Measurements from ENCODE around the gene ATP2C1. TPM values are rescaled to one million over a fixed set of nuclear protein-coding genes. Genes with fewer than 3 reads are reported as not detected.

ATP2C1 gene
- total and polyA plus RNA-seq, 9 of the 15 experiments (the other 6 are each of a cell fraction or from before 2014, with no cell fraction given): 10.0 to 53.5 (median 27.9) TPM

DNA sequence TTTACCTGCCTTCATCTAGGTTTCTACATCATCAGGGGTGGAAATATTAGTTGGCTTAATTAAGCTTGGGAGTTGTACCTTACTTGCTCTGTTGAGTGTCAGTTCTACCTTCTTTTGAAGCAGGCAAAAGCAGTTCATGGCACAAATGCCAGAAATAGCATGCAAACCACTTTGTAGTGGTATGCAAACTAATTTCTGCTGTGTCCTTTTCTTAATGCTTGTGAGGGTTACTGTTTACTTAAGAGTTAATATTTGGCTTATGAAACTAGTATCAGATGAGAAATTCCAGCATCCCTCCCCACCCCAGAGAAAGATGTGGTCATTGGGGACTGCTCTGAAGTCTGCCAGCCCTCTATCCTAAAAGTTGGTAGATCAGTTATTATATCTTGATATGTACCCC lies 7.1 kb downstream of the ATP2C1 start:
- ChIA-PET CTCF (ENCODE audit: low intra/inter-chr PET ratio) (no interaction called here), POLR2A (no interaction called here)
- Histone ChIP-seq H3K27me3 (ENCODE audit: control insufficient read depth in 2 of 2, insufficient read depth in 2 of 2, low read length in 2 of 2) (no peaks in the 10 kb centered on the region), H3K9me3 (replicated peaks; ENCODE audit: control insufficient read depth, insufficient read depth, low read depth, low read length) (no peaks in the 10 kb centered on the region), H3K4me3 (no peak overlapping the region), H3K9me1 (ENCODE audit: control insufficient read depth, insufficient read depth, low read length) (peaks cover 2% of the 10 kb centered on the region), H3K4me2 (ENCODE audit: insufficient read depth, low read length) (no peak overlapping the region), H3K9ac (ENCODE audit: insufficient read depth in 1 of 2, low read depth in 2 of 2, low read length in 2 of 2) (no peak overlapping the region), H3K79me2 (ENCODE audit: control insufficient read depth, insufficient read depth, low read length) (peaks cover 100% of the 10 kb centered on the region), H2AFZ (ENCODE audit: low read depth, low read length) (no peak overlapping the region), H4K20me1 (replicated peaks; ENCODE audit: control insufficient read depth, insufficient read depth, low read length) (peaks cover 16% of the 10 kb centered on the region; the same call in 1 of the 2 replicates), H3K27ac (ENCODE audit: extremely low read depth, low read depth, low read length) (no peak overlapping the region), H3K36me3 (ENCODE audit: control insufficient read depth, insufficient read depth, low read length) (no peaks in the 10 kb centered on the region), H3K4me1 (replicated peaks in 1 of 2; ENCODE audit: control insufficient read depth in 2 of 2, insufficient read depth in 2 of 2, low read length in 2 of 2) (peaks cover 0 to 8% of the 10 kb centered on the region in 2 experiments; a peak in 2 of 5 replicates)
- DNase-seq (ENCODE audit: extremely low read depth in 1 of 4, low spot score in 3 of 4) (no peak), ATAC-seq (no peak), FAIRE-seq (no peak)
- intact Hi-C loops (cut with micrococcal nuclease) (no loop called here), in situ Hi-C loops (cut with MboI) (no loop called here)
- TF ChIP-seq FOS (IDR thresholded peaks at IDR 0.05; ENCODE audit: extremely low read depth, insufficient read length): no peak
- TF ChIP-seq, protein P1, sequence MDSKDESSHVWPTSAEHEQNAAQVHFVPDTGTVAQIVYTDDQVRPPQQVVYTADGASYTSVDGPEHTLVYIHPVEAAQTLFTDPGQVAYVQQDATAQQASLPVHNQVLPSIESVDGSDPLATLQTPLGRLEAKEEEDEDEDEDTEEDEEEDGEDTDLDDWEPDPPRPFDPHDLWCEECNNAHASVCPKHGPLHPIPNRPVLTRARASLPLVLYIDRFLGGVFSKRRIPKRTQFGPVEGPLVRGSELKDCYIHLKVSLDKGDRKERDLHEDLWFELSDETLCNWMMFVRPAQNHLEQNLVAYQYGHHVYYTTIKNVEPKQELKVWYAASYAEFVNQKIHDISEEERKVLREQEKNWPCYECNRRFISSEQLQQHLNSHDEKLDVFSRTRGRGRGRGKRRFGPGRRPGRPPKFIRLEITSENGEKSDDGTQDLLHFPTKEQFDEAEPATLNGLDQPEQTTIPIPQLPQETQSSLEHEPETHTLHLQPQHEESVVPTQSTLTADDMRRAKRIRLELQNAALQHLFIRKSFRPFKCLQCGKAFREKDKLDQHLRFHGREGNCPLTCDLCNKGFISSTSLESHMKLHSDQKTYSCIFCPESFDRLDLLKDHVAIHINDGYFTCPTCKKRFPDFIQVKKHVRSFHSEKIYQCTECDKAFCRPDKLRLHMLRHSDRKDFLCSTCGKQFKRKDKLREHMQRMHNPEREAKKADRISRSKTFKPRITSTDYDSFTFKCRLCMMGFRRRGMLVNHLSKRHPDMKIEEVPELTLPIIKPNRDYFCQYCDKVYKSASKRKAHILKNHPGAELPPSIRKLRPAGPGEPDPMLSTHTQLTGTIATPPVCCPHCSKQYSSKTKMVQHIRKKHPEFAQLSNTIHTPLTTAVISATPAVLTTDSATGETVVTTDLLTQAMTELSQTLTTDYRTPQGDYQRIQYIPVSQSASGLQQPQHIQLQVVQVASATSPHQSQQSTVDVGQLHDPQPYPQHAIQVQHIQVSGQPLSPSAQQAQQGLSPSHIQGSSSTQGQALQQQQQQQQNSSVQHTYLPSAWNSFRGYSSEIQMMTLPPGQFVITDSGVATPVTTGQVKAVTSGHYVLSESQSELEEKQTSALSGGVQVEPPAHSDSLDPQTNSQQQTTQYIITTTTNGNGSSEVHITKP (IDR thresholded peaks at IDR 0.05; ENCODE audit: partially characterized antibody): no peak
- TF ChIP-seq SREBF2 (CRISPR knock-in tag; IDR thresholded peaks at IDR 0.05): no peak
- no peak for TF ChIP-seq SMARCC2 (IDR thresholded peaks at IDR 0.05; ENCODE audit: low read depth)
- TF ChIP-seq SMARCE1 (IDR thresholded peaks at IDR 0.05): no peak
- TF ChIP-seq ZNF561 (CRISPR knock-in tag; conservative IDR thresholded peaks at IDR 0.05): no peak
- no peak for TF ChIP-seq SRSF9 (IDR thresholded peaks at IDR 0.05; ENCODE audit: borderline replicate concordance, low read depth, low read length)
- TF ChIP-seq ZNF449 (CRISPR knock-in tag; IDR thresholded peaks at IDR 0.05): no peak
- no TSS peak for BruUV-seq (replicated peaks)
